Inflammatory macrophage treated with lipopolysaccharide for 1 hour (primary cell): ENCODE data around the gene PCDHGC5.

Source experiments
- DNase-seq, 2 donors: peaks; one replicate each; pipeline ENCODE4 v3.0.0-alpha.2; 2020 to 2022

The PCDHGC5 gene

GRCh38 chr5:141533897-141534296, 45.0 kb downstream of the PCDHGC5 start:
- no peak for DNase-seq

- no peak for DNase-seq
Measured at GRCh38 chr5:141534492-141535213, 45.8 kb downstream of the PCDHGC5 start.
